Measurements from ENCODE around the gene TLCD5. TPM values are rescaled to one million over a fixed set of nuclear protein-coding genes. Genes with fewer than 3 reads are reported as not detected.

Gene TLCD5
- total RNA-seq, 3 donors from 2014 or later: 0.46 to 3.8 (median 0.51) TPM

DNA sequence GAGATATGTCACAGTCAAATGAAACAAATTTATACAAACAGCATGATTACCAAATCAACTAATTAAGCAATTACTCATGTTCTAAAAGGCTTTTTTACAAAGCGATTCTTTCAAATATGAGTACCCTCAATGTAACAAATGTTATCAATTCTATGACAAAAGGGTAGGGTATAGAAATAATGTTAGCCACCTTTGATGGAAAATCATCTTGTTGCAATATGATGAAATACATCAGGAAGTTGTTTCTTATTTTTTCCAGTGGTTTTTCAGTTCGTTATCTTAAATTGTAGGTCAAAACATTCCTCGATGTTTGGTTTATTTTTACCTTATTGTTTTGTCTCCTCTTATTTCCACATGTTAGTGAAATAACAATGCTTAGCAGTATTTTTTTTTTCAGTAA lies 17.6 kb downstream of the TLCD5 start:
- Histone ChIP-seq H3K36me3 (ENCODE audit: low read depth) (no peaks in the 10 kb centered on the region), H3K4me1 (ENCODE audit: low read depth) (peaks cover 57% of the 10 kb centered on the region), H3K9me3 (no peaks in the 10 kb centered on the region), H3K4me3 (no peak overlapping the region)
- intact Hi-C loops (cut with DNase I, micrococcal nuclease): loop anchor here in 1 of 2 donors (10.0 kb wide), 1 partner anchor 52 kb away; no protein-coding TSS in a partner anchor
- ATAC-seq (no peak), DNase-seq (no peak)
- TF ChIP-seq CTCF (IDR thresholded peaks at IDR 0.05): no peak

DNA sequence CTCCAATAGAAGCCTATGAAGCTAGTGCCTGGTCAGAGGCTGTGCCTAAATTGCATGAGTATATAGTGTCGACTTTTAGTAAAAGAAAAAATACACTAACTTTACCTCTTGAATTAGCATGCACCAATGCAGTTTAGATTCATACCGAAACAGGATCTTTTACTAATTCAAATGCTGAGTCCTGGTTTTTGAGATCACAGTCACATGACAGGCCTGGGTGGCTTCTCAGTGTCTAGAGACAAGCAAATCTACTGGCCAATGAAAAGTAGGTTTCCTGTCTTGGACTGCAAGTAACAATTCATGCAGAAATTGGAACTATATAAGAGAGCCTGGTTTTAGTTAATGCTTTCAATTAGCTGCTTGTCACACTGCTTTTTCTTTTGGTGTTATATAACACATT lies 18.3 kb downstream of the TLCD5 start:
- H3K9me3 ChIP-seq: no peaks in the 10 kb centered on the region
- H3K4me3 ChIP-seq: no peak overlapping the region
- DNase-seq: no peak
- intact Hi-C loops (cut with DNase I, micrococcal nuclease): loop anchor here in 1 of 2 donors (10.0 kb wide), 1 partner anchor 51 kb away; no protein-coding TSS in a partner anchor
- H3K36me3 ChIP-seq (ENCODE audit: low read depth): no peaks in the 10 kb centered on the region
- TF ChIP-seq CTCF (IDR thresholded peaks at IDR 0.05): no peak
- peak; percentile 8 for ATAC-seq
- H3K4me1 ChIP-seq (ENCODE audit: low read depth): peaks cover 52% of the 10 kb centered on the region

GRCh38 chr11:120344302-120345004 lies 19.4 kb downstream of the TLCD5 start:
- Histone ChIP-seq H3K36me3 (ENCODE audit: low read depth) (no peaks in the 10 kb centered on the region), H3K9me3 (no peaks in the 10 kb centered on the region), H3K4me1 (ENCODE audit: low read depth) (peaks cover 47% of the 10 kb centered on the region), H3K4me3 (no peak overlapping the region)
- peak in 1 of 3 donors; percentile 61 for DNase-seq
- TF ChIP-seq CTCF (IDR thresholded peaks at IDR 0.05): no peak
- ATAC-seq: peak; percentile 52
- intact Hi-C loops (cut with DNase I, micrococcal nuclease): loop anchor here in 1 of 2 donors (10.0 kb wide), 1 partner anchor 50 kb away; no protein-coding TSS in a partner anchor

- Histone ChIP-seq H3K36me3 (ENCODE audit: low read depth) (no peaks in the 10 kb centered on the region), H3K4me1 (ENCODE audit: low read depth) (peaks cover 33% of the 10 kb centered on the region), H3K4me3 (no peak overlapping the region), H3K9me3 (no peaks in the 10 kb centered on the region)
- no peak for DNase-seq
- no peak for ATAC-seq
- TF ChIP-seq CTCF (IDR thresholded peaks at IDR 0.05): no peak
- intact Hi-C loops (cut with DNase I, micrococcal nuclease): loop anchor here in 1 of 2 donors (10.0 kb wide), 1 partner anchor 49 kb away; no protein-coding TSS in a partner anchor
Measured at GRCh38 chr11:120346233-120346632, 21.1 kb downstream of the TLCD5 start.

DNA sequence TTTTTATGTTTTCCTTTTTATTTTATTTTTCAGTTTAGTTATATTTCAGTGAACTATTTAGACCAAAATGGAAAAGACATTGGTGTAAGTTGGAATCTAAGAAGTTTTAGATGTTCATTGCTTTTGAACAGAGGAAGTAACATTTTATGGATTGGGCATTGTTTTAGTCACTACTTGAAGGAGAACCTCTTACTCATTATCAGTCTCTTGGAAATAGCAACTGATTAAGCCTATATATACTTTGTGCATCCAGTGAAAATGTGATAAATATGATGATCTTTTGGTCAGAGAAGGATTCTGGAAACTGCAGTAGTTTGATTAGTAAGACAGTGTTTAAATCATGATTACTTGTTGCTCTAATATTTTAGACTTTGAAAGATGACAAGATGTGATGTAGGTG lies 25.5 kb downstream of the TLCD5 start:
- DNase-seq (no peak), ATAC-seq (no peak)
- intact Hi-C loops (cut with DNase I, micrococcal nuclease): no loop called here
- TF ChIP-seq CTCF (IDR thresholded peaks at IDR 0.05): no peak
- no peaks in the 10 kb centered on the region for H3K36me3 ChIP-seq (ENCODE audit: low read depth)
- peaks cover 21% of the 10 kb centered on the region for H3K4me1 ChIP-seq (ENCODE audit: low read depth)
- H3K9me3 ChIP-seq: no peaks in the 10 kb centered on the region
- H3K4me3 ChIP-seq: no peak overlapping the region

Measured in mucosa of descending colon (tissue), 3 donors.